Activated CD4-positive, alpha-beta T cell treated with anti-CD3 and anti-CD28 coated beads for 36 hours (primary cell): ENCODE data around the gene AARS2. TPM values are rescaled to one million over a fixed set of nuclear protein-coding genes. Genes with fewer than 3 reads are reported as not detected.
A peak's percentile ranks its signal among the peaks of the same experiment; 100 is the strongest.
"Not testable (repeated sequence)": the region's sequence is repeated elsewhere in the genome, so short reads cannot be mapped to it uniquely, and the experiment has no call there.

Source experiments
- ATAC-seq: fragments of 200-7000 bp; cut with Tn5 transposase; one replicate; pipeline ENCODE4 v1.10.0; 2021; ENCODE audit warnings: mild to moderate bottlenecking, moderate library complexity
- CTCF ChIA-PET: fragments of 350-600 bp; sonication (Branson Sonifier 250); formaldehyde crosslinking; loops from one replicate; lab custom pipeline; 2021; ENCODE audit warnings: antibody characterized with exemption; lab: Charles Lee
- POLR2A ChIA-PET: fragments of 350-600 bp; sonication (Branson Sonifier 250); formaldehyde crosslinking; loops from one replicate; lab custom pipeline; 2021; ENCODE audit warnings: antibody characterized with exemption, inconsistent platforms; lab: Charles Lee
- DNase-seq: peaks from one replicate; pipeline ENCODE4 v3.0.0-alpha.2; 2020
- H3K27ac Mint-ChIP-seq: one replicate; pipeline ENCODE4 v1.8.0; 2021; ENCODE audit warnings: mixed read lengths
- H3K27me3 Mint-ChIP-seq: one replicate; pipeline ENCODE4 v1.8.0; 2021; ENCODE audit warnings: mixed read lengths
- H3K36me3 Mint-ChIP-seq: one replicate; pipeline ENCODE4 v1.8.0; 2021; ENCODE audit warnings: low read depth, mixed read lengths
- H3K4me1 Mint-ChIP-seq: one replicate; pipeline ENCODE4 v1.8.0; 2021; ENCODE audit warnings: mixed read lengths
- H3K4me3 Mint-ChIP-seq: one replicate; pipeline ENCODE4 v1.8.0; 2021; ENCODE audit warnings: mild to moderate bottlenecking, moderate library complexity, mixed read lengths
- H3K9me3 Mint-ChIP-seq: one replicate; pipeline ENCODE4 v1.8.0; 2021; ENCODE audit warnings: low read depth, mixed read lengths
- intact Hi-C, 2 experiments: fragments of 100-400 bp; cut with DNase I in 1 of 2; cut with micrococcal nuclease in 1 of 2; formaldehyde crosslinking; loops; one replicate each; pipeline versions ENCODE4 v1.14.2 to v1.15.1; 2022 to 2024; cut with DNase I, micrococcal nuclease
- total RNA-seq, 2 experiments: library from RNA; stranded (reverse); gene quantifications; one replicate each; pipeline ENCODE4 v1.2.3, GENCODE V29; 2021

AARS2 gene
- total RNA-seq = 10 to 100 TPM; 15.2 to 17.5 TPM

DNA sequence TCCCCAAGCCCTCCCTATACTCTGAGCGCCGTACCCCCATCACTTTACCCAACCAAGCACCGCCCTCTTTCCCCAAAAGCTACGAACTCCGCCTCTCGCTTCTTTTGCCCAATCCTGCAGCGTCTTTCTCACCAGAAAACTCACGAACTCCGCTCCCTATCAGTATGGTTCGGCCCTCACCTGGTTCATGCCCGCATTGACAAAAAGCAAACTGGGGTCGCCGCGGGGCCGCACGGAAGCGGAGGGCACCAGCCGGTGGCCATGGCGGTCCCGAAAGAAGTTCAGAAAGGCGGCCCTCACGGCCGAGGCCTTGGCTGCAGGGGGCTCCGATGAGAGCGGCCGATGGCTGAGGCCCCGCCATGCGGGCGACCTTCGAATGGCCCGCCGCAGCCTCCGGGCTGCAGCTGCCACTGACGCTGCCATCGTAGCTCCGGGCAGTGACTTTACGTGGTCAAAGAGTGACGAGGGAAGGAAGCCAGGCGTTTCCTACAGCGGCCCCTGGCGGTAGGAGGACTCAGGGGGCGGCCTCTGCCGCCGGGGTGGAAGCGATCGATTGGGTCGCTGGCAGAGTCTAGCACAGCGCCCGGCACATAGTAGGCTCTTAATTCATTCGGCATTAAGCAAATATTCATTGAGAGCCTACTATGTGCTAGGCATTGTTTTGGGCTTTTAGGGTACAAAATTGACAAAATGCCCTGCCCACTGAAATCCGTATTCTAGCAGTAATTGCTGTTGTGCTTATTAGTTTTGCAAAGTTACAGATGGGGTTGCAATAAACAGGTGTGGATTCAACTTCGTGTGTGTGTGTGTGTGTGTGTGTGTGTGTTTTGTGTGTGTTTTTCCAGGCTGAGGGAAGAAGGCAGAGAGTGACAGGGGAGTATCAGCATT, at the start of gene AARS2:
Gene AARS2 (minus strand): TSS at position 447 of the 888 bp plus-strand sequence. CDS start 24 bp downstream, at position 423.
- Mint-ChIP-seq H3K4me1 (peaks cover 14% of the 10 kb centered on the region), H3K9me3 (no peaks in the 10 kb centered on the region), H3K36me3 (peaks cover 15% of the 10 kb centered on the region), H3K4me3 (peak within 1 kb of the TSS; percentile 98), H3K27ac (peak within 1 kb of the TSS; percentile 86), H3K27me3 (peaks cover 1% of the 10 kb centered on the region)
- ATAC-seq (peak; percentile 96), DNase-seq (peak; percentile 96)
- ChIA-PET POLR2A (interaction anchor here (0.9 to 1.0 kb wide), 3 partner anchors 45 to 89 kb away, joined by 3 to 5 read pairs (median 3); no protein-coding TSS in a partner anchor), CTCF (interaction anchor here (0.6 to 3.9 kb wide), 33 partner anchors 9 to 536 kb away, joined by 3 to 38 read pairs (median 4); partner anchors contain the start of genes CDC5L and NFKBIE)
- intact Hi-C loops = loop anchor here (1.0 to 10.0 kb wide), 5 partner anchors 48 to 538 kb away; partner anchors contain the start of genes NFKBIE (in 2 of the 2), CDC5L (in 1 of the 2), MRPL14 (in 1 of the 2) and SLC29A1 (in 1 of the 2)

- Mint-ChIP-seq H3K27ac (no peak overlapping the region), H3K9me3 (no peaks in the 10 kb centered on the region), H3K36me3 (no peaks in the 10 kb centered on the region), H3K27me3 (peaks cover 7% of the 10 kb centered on the region), H3K4me3 (no peak overlapping the region), H3K4me1 (no peaks in the 10 kb centered on the region)
- POLR2A ChIA-PET = interaction anchor here (0.7 kb wide), 1 partner anchor 35 kb away, joined by 4 read pairs; no protein-coding TSS in a partner anchor
- intact Hi-C loops = no loop called here
- CTCF ChIA-PET = no interaction called here
- DNase-seq = no peak
- ATAC-seq = no peak
Measured at GRCh38 chr6:44361947-44362346, 48.8 kb upstream of the AARS2 start.

DNA sequence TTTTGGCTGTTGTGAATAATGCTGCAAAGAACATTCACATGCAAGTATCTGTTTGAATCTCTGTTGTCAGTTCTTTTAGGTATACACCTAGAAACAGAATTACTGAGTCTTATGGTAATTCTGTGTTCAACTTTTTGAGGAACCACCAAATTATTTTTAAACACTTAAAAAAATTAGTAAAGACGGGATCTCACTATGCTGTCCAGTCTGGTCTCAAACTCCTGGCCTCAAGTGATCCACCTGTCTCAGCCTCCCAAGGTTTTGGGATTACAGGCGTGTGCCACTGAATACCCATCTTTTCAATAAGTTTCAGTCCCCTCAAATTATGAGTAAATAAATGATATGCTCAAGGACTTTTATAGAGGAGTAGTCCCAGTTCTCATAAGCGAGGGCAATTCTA, 46.8 kb upstream of the AARS2 start:
- H3K27ac Mint-ChIP-seq = no peak overlapping the region
- H3K4me3 Mint-ChIP-seq = no peak overlapping the region
- H3K4me1 Mint-ChIP-seq = no peaks in the 10 kb centered on the region
- ChIA-PET POLR2A (no interaction called here), CTCF (no interaction called here)
- H3K27me3 Mint-ChIP-seq = peaks cover 11% of the 10 kb centered on the region
- DNase-seq (no peak), ATAC-seq (no peak)
- intact Hi-C loops = no loop called here
- H3K36me3 Mint-ChIP-seq = no peaks in the 10 kb centered on the region
- no peaks in the 10 kb centered on the region for H3K9me3 Mint-ChIP-seq

DNA sequence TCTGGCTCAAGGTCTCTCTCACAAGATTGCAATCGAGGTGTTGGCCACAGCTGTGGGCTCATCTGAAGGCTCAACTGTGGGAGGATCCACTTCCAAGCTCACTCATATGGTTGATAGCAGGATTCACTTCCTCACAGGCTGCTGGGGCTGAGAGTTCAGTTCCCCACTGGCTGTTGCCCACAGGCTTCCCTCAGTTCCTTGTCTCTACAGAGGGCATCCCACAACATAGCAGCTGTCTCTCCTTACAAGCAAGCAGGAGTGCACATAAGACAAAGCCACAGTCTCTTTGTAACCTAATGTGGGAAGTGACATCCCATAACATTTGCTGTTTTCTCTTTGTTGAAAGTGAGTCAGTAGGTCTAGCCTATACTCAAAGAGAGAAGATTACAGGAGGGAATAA, 43.3 kb upstream of the AARS2 start:
- no peak for ATAC-seq
- ChIA-PET CTCF (no interaction called here), POLR2A (interaction anchor here (0.7 kb wide), 1 partner anchor 15 kb away, joined by 4 read pairs; no protein-coding TSS in a partner anchor)

DNA sequence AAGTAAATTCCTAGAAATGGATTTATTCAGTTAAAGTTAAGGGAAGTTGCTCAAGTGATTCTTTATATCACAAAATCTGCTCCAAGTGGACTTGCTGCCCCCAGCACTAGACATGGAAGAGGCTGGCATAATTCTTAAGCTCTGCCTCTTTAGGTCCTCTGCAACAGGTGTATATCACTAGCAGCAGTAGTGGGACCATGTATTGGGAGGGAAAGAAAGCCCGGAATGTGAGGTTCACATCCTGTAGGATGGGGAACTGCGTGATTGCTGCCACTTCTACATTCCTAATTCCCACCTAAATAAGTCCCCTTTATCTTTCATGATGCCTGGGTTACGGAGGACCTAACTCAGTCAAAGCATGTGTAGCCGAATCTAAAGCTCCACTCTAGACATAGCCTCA, 42.5 kb upstream of the AARS2 start:
- intact Hi-C loops = no loop called here

More for the DNA sequence above, 43.3 kb upstream of the AARS2 start:
- H3K36me3 Mint-ChIP-seq = no peaks in the 10 kb centered on the region
- H3K9me3 Mint-ChIP-seq = no peaks in the 10 kb centered on the region
- H3K27ac Mint-ChIP-seq = no peak overlapping the region
- no peak overlapping the region for H3K4me3 Mint-ChIP-seq
- H3K27me3 Mint-ChIP-seq = peaks cover 8% of the 10 kb centered on the region
- DNase-seq = no peak
- intact Hi-C loops = no loop called here
- no peaks in the 10 kb centered on the region for H3K4me1 Mint-ChIP-seq

GRCh38 chr6:44353336-44353735, 40.2 kb upstream of the AARS2 start:
- ChIA-PET CTCF (no interaction called here), POLR2A (no interaction called here)
- H3K4me3 Mint-ChIP-seq = no peak overlapping the region
- no peak for DNase-seq
- H3K27me3 Mint-ChIP-seq = peaks cover 6% of the 10 kb centered on the region
- H3K36me3 Mint-ChIP-seq = no peaks in the 10 kb centered on the region
- intact Hi-C loops = no loop called here
- H3K27ac Mint-ChIP-seq = no peak overlapping the region
- no peaks in the 10 kb centered on the region for H3K4me1 Mint-ChIP-seq
- ATAC-seq = no peak
- H3K9me3 Mint-ChIP-seq = no peaks in the 10 kb centered on the region

More for the DNA sequence above, 42.5 kb upstream of the AARS2 start:
- CTCF ChIA-PET = no interaction called here
- Mint-ChIP-seq H3K27me3 (peaks cover 8% of the 10 kb centered on the region), H3K4me3 (no peak overlapping the region), H3K36me3 (no peaks in the 10 kb centered on the region), H3K4me1 (no peaks in the 10 kb centered on the region), H3K27ac (no peak overlapping the region), H3K9me3 (no peaks in the 10 kb centered on the region)
- POLR2A ChIA-PET = no interaction called here
- ATAC-seq (no peak), DNase-seq (no peak)

- POLR2A ChIA-PET = no interaction called here
- Mint-ChIP-seq H3K27me3 (peaks cover 6% of the 10 kb centered on the region), H3K9me3 (no peaks in the 10 kb centered on the region), H3K4me3 (no peak overlapping the region), H3K27ac (no peak overlapping the region), H3K4me1 (no peaks in the 10 kb centered on the region), H3K36me3 (no peaks in the 10 kb centered on the region)
- DNase-seq (no peak), ATAC-seq (no peak)
- intact Hi-C loops = no loop called here
- CTCF ChIA-PET = interaction anchor here (1.6 kb wide), 1 partner anchor 13 kb away, joined by 4 read pairs; no protein-coding TSS in a partner anchor
Measured at GRCh38 chr6:44352259-44352658, 39.1 kb upstream of the AARS2 start.

- CTCF ChIA-PET, H3K4me1 Mint-ChIP-seq, H3K9me3 Mint-ChIP-seq, ATAC-seq, H3K27me3 Mint-ChIP-seq, H3K27ac Mint-ChIP-seq, DNase-seq, POLR2A ChIA-PET, H3K4me3 Mint-ChIP-seq, H3K36me3 Mint-ChIP-seq, intact Hi-C loops: not testable (repeated sequence)
Measured at GRCh38 chr6:44350650-44350994, 37.5 kb upstream of the AARS2 start.

DNA sequence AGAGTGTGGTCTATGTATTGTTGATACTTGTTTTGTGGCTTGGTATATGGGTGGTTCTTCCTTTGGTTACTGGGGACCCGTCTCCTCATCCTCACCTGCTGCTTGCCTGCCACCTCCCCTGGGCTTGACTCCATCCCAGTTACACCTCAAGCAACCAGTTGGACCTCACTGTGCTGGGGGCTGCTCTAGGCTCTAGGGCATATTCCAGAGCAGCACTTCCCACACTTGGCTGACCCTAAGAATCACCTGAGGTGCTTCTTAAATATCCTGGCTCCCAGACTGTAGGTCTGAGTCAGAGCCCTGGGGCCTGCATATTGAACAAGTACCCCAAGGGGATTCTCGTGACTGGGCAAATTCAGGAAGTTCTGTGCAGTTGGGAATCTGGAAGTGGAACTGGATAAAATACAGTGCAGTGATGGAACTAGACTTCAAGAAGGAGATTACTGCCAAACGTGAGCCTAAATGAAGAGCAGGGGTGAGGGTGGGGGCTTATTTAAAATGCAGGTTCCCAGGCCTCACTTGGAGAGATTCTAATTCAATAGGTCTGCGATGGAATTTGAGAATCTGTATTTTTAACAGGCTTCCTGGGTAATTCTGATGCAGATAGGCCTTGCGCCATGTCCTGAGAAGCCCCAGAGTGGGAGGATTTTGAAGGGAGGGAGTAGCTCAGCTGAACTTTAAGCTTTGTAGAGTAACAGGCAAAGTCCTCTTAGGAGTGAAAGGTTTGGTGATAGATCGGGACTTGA, 36.9 kb upstream of the AARS2 start:
- H3K4me3 Mint-ChIP-seq = no peak overlapping the region
- no peak for ATAC-seq
- ChIA-PET CTCF (interaction anchor here (0.6 kb wide), 1 partner anchor 457 kb away, joined by 3 read pairs; no protein-coding TSS in a partner anchor), POLR2A (no interaction called here)
- no peaks in the 10 kb centered on the region for H3K36me3 Mint-ChIP-seq
- peaks cover 4% of the 10 kb centered on the region for H3K27me3 Mint-ChIP-seq
- no peak overlapping the region for H3K27ac Mint-ChIP-seq
- H3K9me3 Mint-ChIP-seq = no peaks in the 10 kb centered on the region
- DNase-seq = no peak
- intact Hi-C loops = no loop called here
- no peaks in the 10 kb centered on the region for H3K4me1 Mint-ChIP-seq

GRCh38 chr6:44346818-44347217, 33.7 kb upstream of the AARS2 start:
- H3K4me3 Mint-ChIP-seq, intact Hi-C loops, ATAC-seq, DNase-seq, H3K27ac Mint-ChIP-seq, H3K9me3 Mint-ChIP-seq, H3K36me3 Mint-ChIP-seq, POLR2A ChIA-PET, H3K4me1 Mint-ChIP-seq: not testable (repeated sequence)
- H3K27me3 Mint-ChIP-seq = peaks cover 29% of the 10 kb centered on the region
- CTCF ChIA-PET = interaction anchor here (1.1 to 1.5 kb wide), 2 partner anchors 11 to 34 kb away, joined by 3 read pairs; partner anchors contain the start of gene AARS2

- Mint-ChIP-seq H3K36me3 (no peaks in the 10 kb centered on the region), H3K27me3 (peaks cover 33% of the 10 kb centered on the region), H3K27ac (no peak within 1 kb of the TSS), H3K9me3 (no peaks in the 10 kb centered on the region), H3K4me1 (peaks cover 5% of the 10 kb centered on the region), H3K4me3 (no peak within 1 kb of the TSS)
- ATAC-seq = no peak
- ChIA-PET POLR2A (no interaction called here), CTCF (interaction anchor here (0.7 to 1.6 kb wide), 5 partner anchors 10 to 75 kb away, joined by 3 to 4 read pairs (median 4); partner anchors contain the start of gene AARS2)
- DNase-seq = peak; percentile 18
- intact Hi-C loops = no loop called here
Measured at GRCh38 chr6:44342489-44342888, 29.3 kb upstream of the AARS2 start, which contains the start of gene SPATS1. Gene SPATS1, plus strand, starts transcription at chr6:44342650. Its CDS starts 446 bp downstream, at chr6:44343096.
